ENCODE data around the gene CBFA2T3.
"Not testable (repeated sequence)": the region's sequence is repeated elsewhere in the genome, so short reads cannot be mapped to it uniquely, and the experiment has no call there.

CBFA2T3 gene

DNA sequence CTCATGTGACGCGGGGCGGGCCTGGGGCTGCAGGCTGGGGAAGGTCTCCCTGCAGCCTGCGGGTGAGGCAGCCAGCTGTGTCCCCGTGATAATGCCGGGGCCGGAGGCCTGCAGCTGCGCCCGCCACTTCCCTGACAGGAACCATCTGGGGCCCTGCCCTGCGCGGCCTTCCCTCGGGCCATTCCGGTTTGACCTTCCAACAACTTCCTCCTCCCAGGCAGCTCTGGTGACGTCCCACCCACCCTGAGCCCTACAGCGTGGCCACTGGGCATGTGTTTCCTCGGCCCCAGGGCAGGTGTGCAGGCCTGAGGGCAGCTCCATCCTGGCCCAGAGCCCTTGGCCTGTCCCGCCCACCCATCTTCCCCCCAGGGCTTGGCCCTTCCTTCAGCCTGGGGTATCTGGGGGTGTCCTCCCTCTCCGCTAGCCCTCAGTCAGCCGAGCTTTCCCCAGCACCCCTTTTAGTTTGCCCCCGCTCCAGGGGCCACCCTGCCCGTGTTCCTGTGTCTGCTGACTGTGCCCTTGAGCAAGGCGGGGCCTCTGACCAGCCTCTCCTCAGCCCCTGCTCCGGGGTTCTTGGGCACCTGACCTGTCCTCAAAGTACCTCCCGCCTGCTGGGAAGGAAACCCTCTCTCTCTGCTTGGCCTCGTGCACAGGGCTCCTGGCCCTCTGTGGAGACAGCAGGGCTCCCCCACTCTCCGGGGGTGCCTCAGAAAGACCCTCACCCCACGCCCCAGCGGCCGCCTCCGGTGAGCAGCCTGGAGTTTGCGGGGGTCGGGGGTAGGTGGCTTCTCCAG is at the start of gene CBFA2T3:
Gene CBFA2T3 (minus strand): TSS at position 190 of the 794 bp plus-strand sequence. CDS start 400 bp downstream, outside the sequence.
- DNase-seq, result no peak

DNA sequence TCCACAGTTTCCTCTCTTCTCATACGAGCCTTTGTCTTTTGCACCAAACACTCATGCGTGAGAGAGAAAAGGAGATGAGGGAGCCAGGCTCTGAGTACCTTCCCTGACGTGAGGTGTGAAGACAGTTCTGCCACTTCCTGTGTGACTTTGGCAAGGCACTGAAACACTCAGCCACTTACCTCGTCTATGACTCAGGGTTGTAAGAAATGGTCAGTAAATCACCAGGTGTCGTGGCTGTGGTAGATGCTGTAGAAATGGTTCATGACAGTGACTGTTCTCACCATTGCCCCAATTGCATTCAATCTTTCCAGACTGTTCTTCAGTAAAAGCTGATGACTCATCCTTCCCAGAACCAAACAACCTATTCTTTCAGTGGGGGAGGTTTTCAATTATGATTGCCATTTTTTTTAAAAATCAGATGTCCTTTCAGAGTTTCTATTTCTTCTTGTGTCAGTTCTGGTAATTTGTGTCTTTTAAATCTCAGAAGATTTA is 49.2 kb upstream of the CBFA2T3 start:
- no peak for DNase-seq

DNA sequence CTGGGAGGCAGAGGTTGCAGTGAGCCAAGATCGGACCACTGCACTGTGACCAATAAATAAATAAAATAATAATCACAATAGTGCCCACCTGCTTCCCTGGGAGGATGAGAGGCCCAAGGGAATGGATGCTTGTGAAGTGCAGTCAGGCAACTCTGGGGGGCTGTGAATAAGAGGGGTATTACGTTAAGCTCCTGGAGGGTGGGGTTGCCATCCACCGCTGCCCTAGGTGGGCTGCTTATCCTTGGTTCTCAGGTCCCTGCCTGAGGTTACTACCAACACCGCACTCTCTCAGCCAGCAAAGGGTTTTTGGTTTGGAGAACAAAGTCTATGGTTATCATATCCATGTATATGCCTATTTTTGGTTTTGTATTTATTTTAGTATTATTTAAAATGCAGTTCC is 48.6 kb upstream of the CBFA2T3 start:
- DNase-seq, result no peak

DNA sequence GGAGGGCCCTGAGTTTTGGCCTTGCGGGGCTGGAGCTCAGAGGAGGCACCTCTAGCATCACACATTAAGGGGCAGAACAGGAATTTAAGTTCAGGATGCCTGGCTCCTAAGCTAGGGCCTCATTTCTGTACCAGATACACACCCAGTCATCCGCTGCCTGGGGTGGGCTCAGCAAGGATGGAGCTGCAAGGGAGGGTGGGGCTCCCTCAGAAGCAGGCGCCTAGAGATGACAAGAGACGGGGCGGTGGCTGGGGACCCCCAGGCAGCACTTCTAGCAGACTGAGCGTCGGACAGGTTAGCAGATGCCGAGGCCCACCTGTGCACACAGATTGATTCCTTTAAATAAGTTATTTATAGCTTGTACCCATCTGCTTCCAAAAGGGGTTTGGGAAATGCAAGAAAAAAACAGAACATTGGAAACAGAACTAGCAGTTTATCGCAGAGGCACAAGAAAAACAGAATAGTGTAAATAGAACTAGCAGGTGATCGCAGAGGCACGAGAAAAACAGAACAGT is 47.6 kb upstream of the CBFA2T3 start:
- DNase-seq, result no peak

GRCh38 chr16:89023621-89024511 is 46.9 kb upstream of the CBFA2T3 start:
- no peak for DNase-seq

GRCh38 chr16:89023151-89023551 is 46.1 kb upstream of the CBFA2T3 start:
- no peak for DNase-seq

DNA sequence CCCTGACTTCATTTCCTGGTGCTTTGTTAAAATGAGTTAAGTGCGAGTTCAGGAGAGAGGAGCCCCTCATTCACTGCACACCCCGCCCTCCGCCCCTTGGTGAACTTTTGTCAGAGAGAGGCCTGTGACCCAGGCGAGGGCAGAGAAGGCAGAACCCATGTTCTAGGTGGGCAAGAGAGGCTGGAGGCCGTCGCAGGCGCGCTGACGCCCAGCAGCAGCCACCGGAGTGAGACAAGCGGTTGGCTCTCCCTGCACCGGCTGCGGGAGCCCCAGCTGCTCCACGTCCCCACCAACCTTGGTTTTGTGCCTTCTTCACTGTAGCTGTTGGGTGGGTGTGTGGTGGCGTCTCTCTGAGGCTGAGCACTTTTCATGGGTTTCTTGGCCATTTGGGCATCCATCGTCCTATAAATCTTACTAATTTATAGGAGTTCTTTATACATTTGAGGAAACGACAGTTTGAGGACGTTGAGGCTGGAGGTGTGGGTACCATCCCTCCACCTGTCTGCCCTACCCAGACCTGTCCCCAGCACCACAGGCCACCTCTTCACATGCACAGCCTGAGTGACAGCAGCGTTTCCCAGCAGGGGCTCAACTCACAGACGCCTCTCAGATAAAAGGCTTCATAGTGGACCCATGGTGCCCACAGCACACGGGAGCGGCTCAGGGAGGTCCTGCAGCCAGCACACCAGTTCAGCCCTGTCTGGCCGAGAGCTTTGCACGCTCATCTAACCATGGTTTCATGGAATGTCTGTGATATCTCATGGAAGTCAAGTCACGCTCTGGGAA is 45.2 kb upstream of the CBFA2T3 start:
- no peak for DNase-seq

- DNase-seq, result no peak
Observed at GRCh38 chr16:89020925-89021595, 44.1 kb upstream of the CBFA2T3 start.

- no peak for DNase-seq
Observed at GRCh38 chr16:89020068-89020924, 43.3 kb upstream of the CBFA2T3 start.

DNA sequence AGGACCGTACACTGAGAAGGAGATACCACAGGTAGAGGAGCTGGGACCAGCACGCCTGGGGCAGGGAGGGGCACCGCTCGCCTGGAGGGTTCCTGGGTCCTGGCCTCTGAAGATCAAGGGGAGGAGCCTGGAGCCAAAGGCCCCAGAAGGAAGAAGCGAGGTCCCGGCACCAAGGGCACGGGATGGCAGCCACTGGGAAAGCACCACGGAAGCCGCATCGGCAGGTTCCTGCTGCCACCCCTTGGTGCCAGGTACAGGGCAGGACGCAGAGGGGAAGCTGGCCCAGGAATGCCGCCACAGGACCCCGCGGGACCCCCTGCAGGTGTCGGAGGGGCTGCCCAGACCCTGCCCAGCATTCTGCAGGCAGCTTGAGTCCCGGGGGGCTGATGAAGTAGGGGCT is 42.5 kb upstream of the CBFA2T3 start:
- DNase-seq, result no peak

- DNase-seq, result no peak
Observed at GRCh38 chr16:89018282-89019158, 41.5 kb upstream of the CBFA2T3 start.

DNA sequence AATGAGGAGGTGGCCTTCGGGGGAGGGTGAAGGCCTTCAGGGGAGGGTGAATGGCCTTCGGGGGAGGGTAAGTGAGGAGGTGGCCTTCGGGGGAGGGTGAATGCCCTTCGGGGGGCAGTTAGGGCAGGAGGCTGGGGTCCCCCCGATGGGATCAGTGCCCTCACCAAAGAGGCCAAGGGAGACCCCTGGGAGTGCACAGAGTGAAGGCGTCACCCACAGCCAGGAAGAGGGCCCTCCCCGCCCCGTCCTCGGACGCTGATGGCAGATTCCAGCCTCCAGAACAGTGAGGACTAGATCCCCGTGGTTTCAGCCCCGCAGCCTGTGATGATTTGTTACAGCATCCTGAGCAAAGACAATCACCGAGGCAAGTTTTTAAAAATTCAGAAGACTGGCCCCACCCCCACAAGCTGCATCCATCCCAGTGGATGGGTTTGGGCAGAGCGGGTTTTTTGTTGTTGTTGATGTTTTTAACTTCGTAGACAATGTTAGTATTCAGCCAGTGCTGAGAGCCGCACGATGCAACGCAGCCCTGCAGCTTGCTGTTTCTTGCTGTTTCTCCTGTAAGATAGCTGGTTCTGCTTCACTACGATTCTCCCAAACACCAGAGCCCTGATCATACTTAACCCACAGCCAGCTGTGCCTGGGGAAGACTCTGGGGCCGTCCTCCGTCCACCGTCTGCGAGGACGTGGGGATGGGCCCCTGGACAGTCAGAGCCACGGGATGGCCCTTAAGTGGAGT is 40.7 kb upstream of the CBFA2T3 start:
- DNase-seq, result no peak

- DNase-seq, result not testable (repeated sequence)
Observed at GRCh38 chr16:89016561-89016960, 39.6 kb upstream of the CBFA2T3 start.

GRCh38 chr16:89015271-89015859 is 38.4 kb upstream of the CBFA2T3 start:
- DNase-seq, result no peak

DNA sequence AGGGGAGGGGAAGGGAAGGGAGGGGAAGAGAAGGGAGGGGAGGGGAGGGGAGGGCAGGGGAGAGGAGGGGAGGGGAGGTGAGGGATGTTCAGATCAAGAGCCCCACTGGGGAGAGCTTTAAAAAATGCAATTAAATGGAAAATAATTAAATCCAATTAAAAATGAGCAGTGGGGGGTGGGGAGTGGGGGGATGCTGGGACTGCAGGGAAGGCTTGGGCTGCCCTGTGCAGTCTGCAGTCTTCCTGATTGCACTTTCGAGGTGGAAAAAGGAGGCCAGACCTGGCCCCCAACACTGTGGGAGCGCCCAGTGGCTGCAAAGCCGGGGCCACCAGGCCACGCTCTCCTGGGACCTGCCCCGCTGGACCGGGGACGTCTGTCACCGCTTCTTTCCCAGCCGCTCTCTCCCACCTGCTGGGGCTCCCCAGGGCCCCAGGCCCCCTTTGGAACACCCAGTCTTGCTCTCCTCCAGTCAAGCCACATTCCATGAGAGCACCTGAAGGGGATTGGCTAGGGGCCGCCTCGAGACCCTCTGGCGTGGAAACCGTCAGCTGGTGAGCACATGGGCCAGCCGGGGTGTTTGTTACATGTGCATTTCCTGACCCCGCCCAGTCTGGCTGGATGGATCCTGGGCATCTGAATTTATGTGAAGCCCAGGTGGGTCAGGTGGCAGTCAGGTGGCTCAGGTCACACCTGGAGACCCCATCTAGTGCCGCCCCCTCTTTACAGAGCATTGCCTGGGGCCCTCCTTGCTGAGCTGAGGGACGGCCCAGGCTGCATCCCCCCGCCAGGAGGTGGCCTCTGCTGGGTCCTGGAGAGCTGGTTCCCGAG is 37.6 kb upstream of the CBFA2T3 start:
- DNase-seq, result no peak

DNA sequence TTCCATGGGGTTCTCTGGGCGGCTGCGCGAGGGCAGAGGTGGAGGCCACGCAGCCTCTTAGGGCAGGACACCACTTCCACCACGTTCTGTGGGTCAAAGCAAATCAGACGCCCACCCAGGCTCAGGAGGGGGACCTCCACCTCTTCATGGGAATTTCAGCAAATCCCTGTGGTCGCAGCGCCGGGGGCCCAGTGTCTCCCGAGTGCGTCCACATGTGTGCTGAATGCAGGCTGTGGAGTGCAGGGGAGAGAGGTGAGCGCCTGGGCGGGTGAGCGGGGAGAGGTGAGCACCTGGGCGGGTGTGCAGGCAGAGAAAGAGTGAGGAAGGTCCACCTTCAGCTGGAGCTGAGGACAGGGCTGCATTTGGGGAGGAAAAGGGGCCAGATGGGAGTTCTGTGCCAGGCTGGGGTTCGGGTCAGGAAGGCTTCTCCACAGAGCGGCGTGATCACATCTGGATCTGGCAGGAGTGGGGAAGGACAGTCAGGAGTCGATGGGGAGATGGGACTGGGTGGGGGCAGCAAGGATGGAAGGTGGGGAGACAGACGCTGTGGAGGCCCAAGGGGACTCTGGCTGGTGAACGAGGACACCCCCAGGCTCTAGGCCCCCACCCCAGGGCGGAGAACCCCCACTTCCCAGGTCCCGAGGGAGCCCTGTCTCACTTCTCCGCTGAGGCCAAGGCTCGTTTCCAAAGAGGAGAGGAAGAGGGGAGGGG is 36.8 kb upstream of the CBFA2T3 start:
- no peak for DNase-seq

GRCh38 chr16:89013111-89013510 is 36.1 kb upstream of the CBFA2T3 start:
- no peak for DNase-seq

All from NCI-H510A treated with DMSO at 0.1 percent for 48 hours (cell line).